ENCODE measurements around the gene ENKD1.

The ENKD1 gene

DNA sequence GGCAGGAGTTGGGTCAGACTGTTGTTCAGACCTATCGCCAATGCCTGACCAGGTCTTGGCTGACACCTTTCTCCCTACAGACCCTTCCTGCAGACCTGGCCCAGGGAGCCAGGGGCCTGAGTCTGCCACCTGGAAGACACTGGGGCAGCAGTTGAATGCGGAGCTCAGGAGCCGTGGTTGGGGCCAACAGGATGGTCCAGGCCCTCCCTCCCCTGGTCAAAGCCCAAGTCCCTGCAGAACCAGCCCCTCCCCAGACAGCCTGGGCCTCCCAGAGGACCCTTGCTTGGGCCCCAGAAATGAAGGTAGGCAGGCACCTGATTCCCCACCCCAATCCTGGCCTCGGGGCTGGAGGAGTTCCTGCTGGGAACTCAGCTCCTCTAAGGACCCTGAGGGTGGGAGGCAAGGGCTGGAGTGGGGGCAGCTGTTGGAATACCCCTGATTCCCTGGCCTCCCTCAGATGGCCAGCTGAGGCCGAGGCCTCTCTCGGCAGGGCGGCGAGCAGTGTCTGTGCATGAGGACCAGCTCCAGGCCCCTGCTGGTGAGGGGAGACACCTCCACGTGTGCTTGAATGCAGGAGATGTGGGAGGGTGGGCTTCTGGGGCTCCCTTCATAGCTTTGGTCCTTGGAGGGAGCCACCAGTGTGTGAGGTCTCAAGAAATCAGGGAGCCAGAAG is 10.1 kb downstream of the ENKD1 start:
- TF ChIP-seq, protein P1, sequence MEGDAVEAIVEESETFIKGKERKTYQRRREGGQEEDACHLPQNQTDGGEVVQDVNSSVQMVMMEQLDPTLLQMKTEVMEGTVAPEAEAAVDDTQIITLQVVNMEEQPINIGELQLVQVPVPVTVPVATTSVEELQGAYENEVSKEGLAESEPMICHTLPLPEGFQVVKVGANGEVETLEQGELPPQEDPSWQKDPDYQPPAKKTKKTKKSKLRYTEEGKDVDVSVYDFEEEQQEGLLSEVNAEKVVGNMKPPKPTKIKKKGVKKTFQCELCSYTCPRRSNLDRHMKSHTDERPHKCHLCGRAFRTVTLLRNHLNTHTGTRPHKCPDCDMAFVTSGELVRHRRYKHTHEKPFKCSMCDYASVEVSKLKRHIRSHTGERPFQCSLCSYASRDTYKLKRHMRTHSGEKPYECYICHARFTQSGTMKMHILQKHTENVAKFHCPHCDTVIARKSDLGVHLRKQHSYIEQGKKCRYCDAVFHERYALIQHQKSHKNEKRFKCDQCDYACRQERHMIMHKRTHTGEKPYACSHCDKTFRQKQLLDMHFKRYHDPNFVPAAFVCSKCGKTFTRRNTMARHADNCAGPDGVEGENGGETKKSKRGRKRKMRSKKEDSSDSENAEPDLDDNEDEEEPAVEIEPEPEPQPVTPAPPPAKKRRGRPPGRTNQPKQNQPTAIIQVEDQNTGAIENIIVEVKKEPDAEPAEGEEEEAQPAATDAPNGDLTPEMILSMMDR (IDR thresholded peaks at IDR 0.05; ENCODE audit: insufficient read depth, low read depth, low read length, missing control alignments): no peak
- DNase-seq (ENCODE audit: low read depth): no peak
- no peak overlapping the region for H3K4me3 ChIP-seq (ENCODE audit: low read length)

GRCh38 chr16:67655363-67655762 is 11.2 kb downstream of the ENKD1 start:
- no peak overlapping the region for H3K4me3 ChIP-seq (ENCODE audit: low read length)
- DNase-seq (ENCODE audit: low read depth): no peak
- TF ChIP-seq, protein P1 (IDR thresholded peaks at IDR 0.05; ENCODE audit: insufficient read depth, low read depth, low read length, missing control alignments): no peak

- TF ChIP-seq, protein P1 (IDR thresholded peaks at IDR 0.05; ENCODE audit: insufficient read depth, low read depth, low read length, missing control alignments): no peak
- no peak for DNase-seq (ENCODE audit: low read depth)
- H3K4me3 ChIP-seq (ENCODE audit: low read length): no peak overlapping the region
Measured at GRCh38 chr16:67654403-67654911, 12.1 kb downstream of the ENKD1 start.

- TF ChIP-seq, protein P1 (IDR thresholded peaks at IDR 0.05; ENCODE audit: insufficient read depth, low read depth, low read length, missing control alignments): no peak
- no peak for DNase-seq (ENCODE audit: low read depth)
- H3K4me3 ChIP-seq (ENCODE audit: low read length): no peak overlapping the region
Measured at GRCh38 chr16:67653789-67654402, 12.7 kb downstream of the ENKD1 start.

- H3K4me3 ChIP-seq (ENCODE audit: low read length): peak overlapping the region; percentile 8
- no peak for DNase-seq (ENCODE audit: low read depth)
- TF ChIP-seq, protein P1 (IDR thresholded peaks at IDR 0.05; ENCODE audit: insufficient read depth, low read depth, low read length, missing control alignments): no peak
Measured at GRCh38 chr16:67653128-67653788, 13.3 kb downstream of the ENKD1 start.

DNA sequence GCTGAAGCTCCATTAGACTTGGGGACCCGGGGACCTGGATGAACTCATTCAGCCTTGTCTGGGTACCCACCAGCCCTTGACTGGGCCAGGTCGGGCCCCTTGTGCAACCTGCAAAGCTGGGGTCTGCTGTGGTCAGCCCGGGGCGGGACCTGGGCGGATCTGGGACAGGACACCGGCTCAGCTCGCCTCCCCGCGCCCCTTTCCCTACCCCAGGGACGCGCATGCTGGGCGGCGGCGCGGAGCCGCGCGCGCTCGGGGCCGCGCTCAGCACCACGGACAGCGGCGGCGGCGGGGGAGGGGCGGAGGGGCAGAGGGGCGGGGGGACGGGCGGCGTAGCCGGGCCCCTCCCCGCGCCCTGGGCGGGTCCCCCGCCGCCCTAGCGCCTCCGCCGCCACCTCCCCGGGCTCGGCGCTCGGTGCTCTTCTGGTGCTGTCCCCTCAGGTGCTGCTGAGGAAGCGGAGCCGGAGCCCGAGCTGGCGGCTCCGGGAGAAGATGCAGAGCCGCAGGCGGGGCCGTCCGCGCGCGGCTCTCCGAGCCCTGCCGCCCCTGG is 13.9 kb downstream of the ENKD1 start:
- TF ChIP-seq, protein P1 (IDR thresholded peaks at IDR 0.05; ENCODE audit: insufficient read depth, low read depth, low read length, missing control alignments): no peak
- no peak overlapping the region for H3K4me3 ChIP-seq (ENCODE audit: low read length)
- DNase-seq (ENCODE audit: low read depth): peak; percentile 49

Measured in epithelial cell of esophagus (primary cell).